Measurements from ENCODE around the gene LPAR5. TPM values are rescaled to one million over a fixed set of nuclear protein-coding genes. Genes with fewer than 3 reads are reported as not detected.

LPAR5 gene
- total RNA-seq, 1 donor from 2014 or later = 0.21 TPM

DNA sequence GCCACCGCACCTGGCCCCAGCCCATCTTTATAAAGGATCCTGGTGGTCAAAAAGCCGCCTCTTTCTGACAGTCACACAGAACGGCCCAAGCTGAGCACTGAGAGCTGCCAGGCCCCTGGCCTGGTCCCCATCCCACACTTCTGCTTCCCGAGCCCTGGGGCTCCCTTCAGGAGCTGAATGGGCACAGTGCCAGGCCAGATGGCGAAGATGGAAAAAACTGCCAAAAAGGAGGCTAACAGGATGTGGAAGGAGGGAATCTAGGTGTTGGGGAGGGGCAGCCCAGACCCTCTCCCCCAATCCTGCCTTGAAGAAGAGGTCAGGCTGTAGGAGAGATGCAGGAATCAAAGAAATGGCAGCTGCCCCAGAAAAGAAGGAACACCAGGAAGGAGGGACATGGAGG is 5.0 kb downstream of the LPAR5 start:
- Histone ChIP-seq H3K4me1 (no peaks in the 10 kb centered on the region), H3K9me3 (no peaks in the 10 kb centered on the region), H3K27ac (no peak overlapping the region), H3K36me3 (no peaks in the 10 kb centered on the region), H3K4me3 (no peak overlapping the region), H3K27me3 (no peaks in the 10 kb centered on the region)
- no peak for TF ChIP-seq CTCF (IDR thresholded peaks at IDR 0.05)
- intact Hi-C loops (cut with DNase I) = no loop called here
- DNase-seq (ENCODE audit: low spot score in 2 of 2) = no peak

DNA sequence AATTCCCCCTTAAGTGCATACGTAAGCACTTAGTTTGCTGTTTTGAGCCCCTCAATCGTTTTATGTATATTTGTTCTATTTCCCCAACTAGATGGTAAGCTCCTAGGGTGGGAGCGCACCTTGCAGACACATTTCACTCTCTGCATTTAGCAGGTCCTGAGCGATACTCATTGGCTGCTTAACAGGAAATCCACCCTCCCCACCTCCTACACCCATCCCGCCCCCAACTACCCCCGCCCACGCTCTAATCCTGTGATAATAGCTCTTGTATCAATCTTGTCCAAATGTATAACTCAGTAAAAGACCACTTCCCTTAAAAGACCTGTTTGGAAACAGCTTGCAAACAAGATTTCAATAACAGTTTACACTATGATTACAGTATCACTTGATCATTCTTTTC is 8.1 kb downstream of the LPAR5 start:
- Histone ChIP-seq H3K27ac (no peak overlapping the region), H3K36me3 (no peaks in the 10 kb centered on the region), H3K4me1 (no peaks in the 10 kb centered on the region), H3K9me3 (no peaks in the 10 kb centered on the region), H3K27me3 (no peaks in the 10 kb centered on the region), H3K4me3 (no peak overlapping the region)
- no peak for DNase-seq (ENCODE audit: low spot score in 2 of 2)
- intact Hi-C loops (cut with DNase I) = no loop called here
- TF ChIP-seq CTCF (IDR thresholded peaks at IDR 0.05) = no peak

DNA sequence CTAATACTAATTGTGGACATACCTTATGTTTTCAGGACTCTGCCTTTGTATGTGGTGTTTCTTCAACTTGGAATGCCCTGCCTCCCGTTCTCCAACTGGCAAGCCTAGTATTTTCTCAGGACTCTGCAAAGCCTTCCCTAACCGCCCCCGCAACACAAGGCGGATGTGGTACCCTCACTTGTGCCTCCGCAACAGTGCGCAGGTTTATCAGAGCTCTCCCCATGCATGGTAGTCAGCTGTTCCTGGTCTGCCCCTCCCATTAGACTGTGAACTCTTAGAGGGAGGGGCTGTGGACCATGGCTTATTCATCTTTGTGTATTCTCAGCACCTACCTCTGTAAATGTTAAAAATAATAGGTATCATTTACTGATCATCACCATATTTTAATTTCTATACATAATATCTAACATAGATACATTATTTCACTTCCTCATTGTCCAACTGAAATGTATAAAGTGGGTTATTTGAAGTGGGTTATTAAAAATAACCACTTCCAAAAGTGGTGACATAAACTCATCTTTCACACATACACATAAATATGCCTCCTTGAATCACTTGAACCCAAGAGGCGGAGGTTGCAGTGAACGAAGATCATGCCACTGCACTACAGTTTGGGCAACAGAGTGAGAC is 9.0 kb downstream of the LPAR5 start:
- intact Hi-C loops (cut with DNase I) = no loop called here
- Histone ChIP-seq H3K9me3 (no peaks in the 10 kb centered on the region), H3K4me3 (no peak overlapping the region), H3K36me3 (no peaks in the 10 kb centered on the region), H3K4me1 (no peaks in the 10 kb centered on the region), H3K27me3 (no peaks in the 10 kb centered on the region), H3K27ac (no peak overlapping the region)
- no peak for DNase-seq (ENCODE audit: low spot score in 2 of 2)
- TF ChIP-seq CTCF (IDR thresholded peaks at IDR 0.05) = no peak

- Histone ChIP-seq H3K27ac (no peak overlapping the region), H3K36me3 (no peaks in the 10 kb centered on the region), H3K9me3 (no peaks in the 10 kb centered on the region), H3K4me1 (no peaks in the 10 kb centered on the region), H3K4me3 (peak overlapping the region; percentile 22 to 46), H3K27me3 (peaks cover 5% of the 10 kb centered on the region)
- intact Hi-C loops (cut with DNase I) = no loop called here
- no peak for TF ChIP-seq CTCF (IDR thresholded peaks at IDR 0.05)
- DNase-seq (ENCODE audit: low spot score in 2 of 2) = peak in 1 of 2 donors; percentile 65
Observed at GRCh38 chr12:6620885-6621274, 14.9 kb downstream of the LPAR5 start.

DNA sequence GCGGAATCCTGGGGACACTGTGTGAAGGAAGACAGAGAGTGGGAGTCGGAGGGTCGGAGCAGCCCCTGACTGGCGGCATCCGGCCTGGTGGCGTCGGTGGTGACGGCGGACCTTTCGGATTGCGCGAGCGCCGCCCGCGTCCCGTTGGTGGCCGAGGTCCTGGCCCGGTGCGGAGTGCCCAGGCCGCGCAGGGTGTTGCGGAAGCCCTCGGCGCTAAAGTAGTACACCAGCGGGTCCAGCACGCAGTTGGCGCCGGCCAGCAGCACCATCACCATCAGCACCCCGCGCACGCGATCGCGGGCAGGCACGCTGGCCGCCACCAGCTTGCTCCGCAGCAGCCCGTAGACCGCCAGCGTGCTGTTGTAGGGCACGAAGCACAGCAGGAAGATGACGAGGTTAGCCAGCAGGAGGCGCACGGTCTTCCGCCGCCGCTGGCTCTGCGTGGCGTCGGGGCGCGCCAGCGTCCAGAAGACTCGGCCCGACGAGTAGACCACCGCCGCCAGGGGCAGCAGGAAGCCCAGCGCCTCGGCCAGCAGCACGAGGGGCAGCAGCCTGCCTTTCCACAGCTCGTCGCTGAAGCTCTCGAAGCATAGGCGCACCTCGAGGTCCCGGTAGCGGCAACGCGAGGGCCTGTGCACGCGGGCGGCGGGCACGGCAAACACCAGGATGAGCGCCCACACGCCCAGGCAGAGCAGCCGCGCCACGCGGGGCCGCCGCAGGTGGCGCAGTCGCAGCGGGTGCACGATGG is 15.4 kb downstream of the LPAR5 start:
- intact Hi-C loops (cut with DNase I) = no loop called here

More for the DNA sequence above, 15.4 kb downstream of the LPAR5 start:
- peak; percentile 52 to 55 (median 52) for TF ChIP-seq CTCF (IDR thresholded peaks at IDR 0.05)
- Histone ChIP-seq H3K4me3 (peak overlapping the region; percentile 22 to 46), H3K27ac (no peak overlapping the region), H3K36me3 (no peaks in the 10 kb centered on the region), H3K4me1 (no peaks in the 10 kb centered on the region), H3K9me3 (no peaks in the 10 kb centered on the region), H3K27me3 (peaks cover 5% of the 10 kb centered on the region)
- no peak for DNase-seq (ENCODE audit: low spot score in 2 of 2)

Data from ascending aorta (tissue), 2 donors.